GM21381 (cell line): ENCODE measurements around the gene GFRA1.

Experiments
- ATAC-seq: cut with Tn5 transposase; IDR thresholded peaks from one replicate; pipeline ENCODE4 v1.9.1; 2021; ENCODE audit warnings: mild to moderate bottlenecking, moderate library complexity; ENCODE audit not compliant: unreplicated experiment

GFRA1 gene, protein sequence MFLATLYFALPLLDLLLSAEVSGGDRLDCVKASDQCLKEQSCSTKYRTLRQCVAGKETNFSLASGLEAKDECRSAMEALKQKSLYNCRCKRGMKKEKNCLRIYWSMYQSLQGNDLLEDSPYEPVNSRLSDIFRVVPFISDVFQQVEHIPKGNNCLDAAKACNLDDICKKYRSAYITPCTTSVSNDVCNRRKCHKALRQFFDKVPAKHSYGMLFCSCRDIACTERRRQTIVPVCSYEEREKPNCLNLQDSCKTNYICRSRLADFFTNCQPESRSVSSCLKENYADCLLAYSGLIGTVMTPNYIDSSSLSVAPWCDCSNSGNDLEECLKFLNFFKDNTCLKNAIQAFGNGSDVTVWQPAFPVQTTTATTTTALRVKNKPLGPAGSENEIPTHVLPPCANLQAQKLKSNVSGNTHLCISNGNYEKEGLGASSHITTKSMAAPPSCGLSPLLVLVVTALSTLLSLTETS

DNA sequence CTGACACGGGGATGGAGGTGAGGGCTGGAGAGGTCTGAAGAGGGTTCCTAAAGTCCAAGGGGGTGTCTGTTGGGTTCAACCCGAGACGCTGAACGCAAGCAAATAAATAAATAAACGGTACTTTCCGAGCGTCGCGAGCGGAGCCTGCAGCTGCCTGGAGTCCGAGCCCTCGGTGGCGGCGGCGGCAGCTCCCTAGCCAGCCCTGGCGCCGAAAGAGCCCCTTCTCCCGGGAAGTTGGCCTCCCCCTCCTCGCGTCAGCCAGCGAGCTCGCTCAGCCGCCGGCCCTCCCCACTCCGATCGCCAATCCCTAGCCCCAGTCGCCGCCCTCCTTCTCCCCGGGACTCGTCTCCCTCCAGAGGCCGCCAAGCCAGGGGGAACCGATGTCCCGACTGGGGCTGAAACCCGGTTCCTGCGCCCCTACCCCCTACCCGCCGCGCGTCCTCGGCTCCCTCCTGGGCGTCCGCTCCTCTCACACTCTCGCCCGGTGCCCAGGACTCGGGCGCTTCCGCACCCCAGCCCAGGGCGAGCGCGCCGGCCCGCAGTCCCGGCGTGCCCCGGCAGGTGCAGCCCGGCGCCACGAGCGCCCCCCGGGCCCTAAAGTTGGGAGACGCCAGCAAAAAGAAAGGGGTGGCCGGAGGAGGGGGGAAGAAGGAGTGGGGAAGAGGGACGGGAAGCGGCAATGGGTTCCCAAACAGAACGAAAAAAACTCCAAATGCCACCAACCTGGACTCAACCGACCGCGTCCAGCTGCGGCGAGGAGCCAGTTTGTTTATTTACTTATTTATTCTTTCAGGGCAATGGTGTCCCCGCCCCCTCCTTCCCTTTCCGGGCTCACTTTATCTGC lies at the start of gene GFRA1:
TSS of gene GFRA1 (minus strand) at position 767 of the 844 bp plus-strand sequence. CDS start 1,177 bp downstream, outside the sequence.
- ATAC-seq = no peak

DNA sequence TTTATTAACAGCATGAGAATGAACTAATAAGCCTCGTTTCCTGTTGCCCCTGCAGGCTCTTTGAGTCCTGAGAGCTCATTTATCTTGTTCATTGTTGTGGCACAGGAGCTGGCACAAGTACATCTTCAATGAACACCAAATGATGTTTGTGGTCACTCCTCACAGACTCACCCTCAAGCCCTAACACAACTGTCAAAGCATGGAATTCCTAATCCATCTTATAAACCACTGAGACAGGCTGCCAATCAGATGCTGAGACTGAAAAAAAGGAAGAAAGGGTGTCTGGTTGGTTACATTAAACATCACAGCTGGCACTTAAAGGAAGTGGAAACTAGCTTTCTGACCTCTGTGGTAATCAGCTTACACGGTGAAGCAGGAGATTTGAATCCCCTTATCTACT lies 43.5 kb upstream of the GFRA1 start:
- ATAC-seq = no peak

DNA sequence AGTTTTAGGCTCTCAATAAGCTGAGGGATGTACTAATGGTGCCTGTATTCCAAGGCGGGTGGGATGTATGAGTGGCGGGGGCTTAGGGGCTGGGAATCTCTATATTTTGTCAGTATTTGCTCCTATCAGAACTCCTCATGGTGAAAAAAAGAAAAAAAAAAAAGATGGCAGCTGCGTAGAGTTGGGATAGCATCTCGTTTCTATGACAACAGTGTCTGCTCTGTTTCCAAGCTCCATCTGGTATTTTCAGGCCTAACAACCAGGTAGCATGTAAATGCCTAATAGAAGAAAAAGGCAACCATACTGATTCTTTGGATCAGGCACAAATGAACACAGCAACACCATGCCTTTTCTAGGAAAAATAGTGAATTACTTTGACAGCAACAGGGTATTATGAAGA lies 39.5 kb upstream of the GFRA1 start:
- ATAC-seq = no peak

DNA sequence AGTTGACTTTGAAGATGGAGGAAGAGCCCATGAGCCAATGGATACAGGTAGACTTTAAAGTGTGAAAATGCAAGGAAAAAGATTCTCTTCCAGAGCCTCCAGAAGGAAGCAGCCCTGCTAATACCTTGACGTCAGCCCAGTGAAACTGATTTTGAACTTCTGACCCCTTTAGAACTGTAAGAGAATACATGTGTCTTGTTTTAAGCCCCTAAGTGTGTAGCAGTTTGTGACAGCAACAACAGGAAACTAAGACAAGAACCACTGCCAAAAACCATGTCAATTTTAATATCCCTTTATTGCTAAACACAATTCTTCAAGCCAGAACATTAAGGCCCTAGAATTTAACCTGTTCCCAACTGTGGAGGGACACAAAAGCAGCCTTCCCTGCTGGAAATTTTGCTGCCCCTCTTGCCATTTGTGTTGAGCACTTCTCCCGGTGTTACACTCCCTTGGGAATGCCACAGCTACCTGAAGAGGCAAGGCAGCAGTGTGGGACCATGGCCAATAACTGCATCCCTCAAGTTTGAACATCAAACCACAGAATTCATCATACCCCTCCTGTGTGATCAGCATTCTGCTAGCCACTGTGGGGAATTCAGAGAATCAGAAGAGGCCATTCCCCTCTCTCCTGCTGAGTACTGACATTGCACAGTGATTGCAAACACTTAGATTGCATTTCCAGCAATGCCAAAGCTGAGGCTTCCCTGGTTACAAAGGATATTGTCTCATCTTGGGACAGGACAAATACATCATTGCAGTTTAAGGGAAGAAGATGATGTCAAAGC lies 38.9 kb upstream of the GFRA1 start:
- ATAC-seq = no peak

DNA sequence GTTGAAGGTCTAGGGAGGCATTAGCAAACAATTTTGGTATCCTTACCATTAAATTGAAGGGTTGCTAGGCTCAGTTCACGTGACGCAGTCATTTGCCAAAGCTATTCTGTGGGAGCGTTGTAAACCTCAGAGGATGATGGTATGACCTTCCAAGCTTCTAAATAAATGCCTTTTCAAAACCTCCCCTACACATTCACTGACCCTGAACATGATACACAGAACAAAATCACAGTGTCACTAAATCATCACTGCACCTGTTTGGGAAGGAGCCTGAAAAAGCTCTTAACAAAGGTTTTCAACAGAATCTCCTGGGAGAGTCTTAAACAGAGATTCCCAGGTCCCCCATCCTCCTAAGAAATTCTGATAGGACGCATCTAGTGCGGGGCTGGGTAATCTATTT lies 38.0 kb upstream of the GFRA1 start:
- no peak for ATAC-seq

DNA sequence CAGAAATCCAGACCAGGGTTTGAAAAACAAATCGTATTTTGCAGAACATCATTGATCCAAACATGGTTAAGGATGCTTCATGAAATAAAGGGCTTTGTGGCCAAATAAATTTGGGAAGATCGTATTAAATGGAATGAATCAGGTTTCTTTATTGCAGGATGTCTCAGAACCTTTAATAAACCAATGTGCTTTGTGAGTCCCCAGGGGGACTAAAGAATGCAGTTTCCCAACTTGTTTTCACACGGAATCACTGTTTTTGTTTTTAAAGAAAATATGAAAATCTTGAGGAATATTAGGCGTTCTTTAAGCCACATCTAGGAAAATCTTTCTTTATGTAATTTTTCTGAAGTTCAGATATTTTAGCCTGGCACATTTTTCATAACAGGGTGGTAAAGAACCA lies 34.4 kb upstream of the GFRA1 start:
- no peak for ATAC-seq

DNA sequence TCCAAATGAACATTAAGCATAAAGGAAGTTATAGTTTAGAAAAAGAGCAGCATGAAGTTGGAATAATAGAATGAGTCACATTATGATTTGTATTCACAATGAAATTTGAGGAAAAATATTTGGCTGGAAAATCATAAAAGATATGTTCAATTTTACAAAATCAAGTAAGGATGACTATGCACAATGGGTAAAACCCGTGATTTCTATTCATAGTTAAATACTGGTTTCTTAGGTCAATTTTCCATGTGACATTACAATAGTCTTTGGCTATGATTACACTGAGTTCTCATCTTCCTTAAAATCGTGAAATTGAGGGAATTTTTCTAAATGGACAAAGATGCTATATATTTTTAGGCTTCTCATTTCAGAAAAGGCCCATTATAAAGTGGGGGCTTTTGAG lies 33.8 kb upstream of the GFRA1 start:
- no peak for ATAC-seq

DNA sequence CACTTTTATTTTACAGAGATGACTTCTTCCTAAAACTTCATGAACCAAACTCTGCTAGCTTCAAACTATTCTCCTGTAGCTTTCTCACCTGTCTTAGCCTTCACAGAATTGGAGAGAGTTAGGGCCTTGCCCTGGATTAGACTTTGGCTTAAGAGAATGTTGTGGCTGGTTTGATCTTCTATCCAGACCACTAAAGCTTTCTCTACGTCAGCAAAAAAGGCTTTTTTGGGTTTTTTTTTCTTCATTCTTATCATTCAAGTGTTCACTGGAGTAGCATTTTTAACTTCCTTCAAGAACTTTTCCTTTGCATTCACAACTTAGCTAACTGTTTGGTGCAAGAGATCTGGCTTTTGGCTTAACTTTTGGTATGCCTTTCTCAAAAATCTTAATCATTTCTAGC lies 31.9 kb upstream of the GFRA1 start:
- no peak for ATAC-seq

DNA sequence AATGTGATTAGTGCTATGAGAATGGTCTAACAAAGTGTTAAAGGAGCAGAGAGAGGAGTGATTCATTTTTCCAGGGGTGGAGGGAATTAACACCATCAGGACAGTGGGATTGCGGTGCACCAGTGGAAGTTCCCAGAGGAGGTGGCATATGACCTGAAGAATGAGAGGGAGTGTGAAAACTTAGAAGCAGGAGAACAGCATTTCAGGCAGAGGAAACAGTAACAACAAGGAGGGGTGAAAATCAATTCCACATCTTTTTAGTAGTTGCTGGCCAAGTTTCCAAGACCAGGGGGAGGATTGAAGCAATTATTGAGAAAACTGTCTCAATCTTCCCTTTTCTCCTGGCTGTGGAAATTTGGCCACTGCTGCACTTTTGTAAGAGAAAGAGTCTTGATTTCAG lies 27.5 kb upstream of the GFRA1 start:
- no peak for ATAC-seq

DNA sequence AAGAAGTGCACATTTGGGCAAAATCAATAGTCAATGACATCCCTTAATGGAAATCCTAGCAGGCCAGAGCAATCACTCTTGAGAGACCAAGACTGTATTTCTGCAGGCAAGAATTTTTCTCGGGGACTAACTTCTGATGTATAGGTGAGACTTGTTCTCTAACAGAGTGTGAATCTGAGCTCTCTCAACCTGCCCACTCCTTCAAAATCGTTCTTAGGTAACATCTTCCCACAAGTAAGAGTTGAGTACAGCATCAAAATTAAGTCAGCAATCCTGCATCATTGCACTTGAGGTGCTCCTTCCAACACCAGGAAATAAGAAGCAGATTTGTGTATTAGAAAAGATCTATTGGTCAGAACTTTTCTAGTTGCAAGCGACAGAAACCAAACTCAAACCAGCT lies 25.6 kb upstream of the GFRA1 start:
- no peak for ATAC-seq

DNA sequence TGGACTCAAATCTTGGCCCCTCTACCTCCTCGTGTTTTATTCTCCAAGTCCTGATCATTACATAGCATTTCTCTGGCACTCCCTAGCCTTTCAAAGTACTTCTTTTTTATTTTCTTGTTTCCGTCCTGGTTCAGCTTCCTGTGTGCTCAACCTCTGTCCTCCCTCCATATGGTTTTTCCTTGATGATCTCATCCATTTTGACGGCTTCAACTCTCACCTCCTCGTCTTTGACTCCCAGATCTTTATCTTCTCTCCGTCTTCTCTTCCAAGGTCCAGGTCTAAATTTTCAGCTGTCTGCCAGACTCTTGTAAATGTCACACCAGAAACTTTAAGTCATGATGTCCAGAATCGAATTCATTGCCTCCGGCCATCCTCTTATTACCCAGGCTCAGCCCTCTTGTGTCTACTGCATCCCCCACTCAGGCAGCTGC lies 23.3 kb upstream of the GFRA1 start:
- no peak for ATAC-seq

DNA sequence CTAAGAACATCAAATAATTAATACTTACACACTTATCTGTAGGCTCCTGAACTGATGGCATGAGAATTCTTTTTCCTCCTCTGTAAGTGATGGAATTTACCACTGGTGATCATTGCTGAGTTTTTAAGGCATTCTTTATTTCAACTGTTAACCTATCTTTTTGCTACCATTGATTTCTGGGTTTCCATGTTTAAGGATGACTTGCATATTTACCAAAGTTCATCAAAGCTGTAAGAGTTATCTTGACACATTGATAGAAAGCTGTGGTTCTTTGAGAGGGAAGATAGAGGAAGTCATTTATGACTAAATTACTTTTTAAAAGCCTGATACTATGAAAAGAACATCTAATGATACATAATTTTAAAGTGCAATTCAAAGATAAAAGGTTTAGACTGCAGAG lies 19.5 kb upstream of the GFRA1 start:
- ATAC-seq = no peak

DNA sequence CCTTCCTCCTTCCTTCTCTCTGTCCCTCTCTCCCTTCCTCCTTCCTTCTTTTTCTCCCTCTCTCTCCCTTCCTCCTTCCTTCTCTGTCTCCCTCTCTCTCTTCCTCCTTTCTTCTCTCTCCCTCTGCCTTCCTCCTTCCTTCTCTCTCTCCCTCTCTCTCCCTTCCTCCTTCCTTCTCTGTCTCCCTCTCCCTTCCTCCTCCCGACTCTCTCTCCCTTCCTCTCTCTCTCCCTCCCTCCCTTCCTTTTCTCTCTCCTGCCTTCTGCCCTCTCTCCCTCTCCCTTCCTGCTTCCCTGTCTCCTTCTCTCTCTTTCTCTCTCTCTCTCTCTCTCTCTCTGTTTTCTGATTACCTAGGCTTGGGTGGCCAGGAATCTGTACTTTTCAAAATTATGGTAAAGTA lies 16.6 kb upstream of the GFRA1 start:
- no peak for ATAC-seq

DNA sequence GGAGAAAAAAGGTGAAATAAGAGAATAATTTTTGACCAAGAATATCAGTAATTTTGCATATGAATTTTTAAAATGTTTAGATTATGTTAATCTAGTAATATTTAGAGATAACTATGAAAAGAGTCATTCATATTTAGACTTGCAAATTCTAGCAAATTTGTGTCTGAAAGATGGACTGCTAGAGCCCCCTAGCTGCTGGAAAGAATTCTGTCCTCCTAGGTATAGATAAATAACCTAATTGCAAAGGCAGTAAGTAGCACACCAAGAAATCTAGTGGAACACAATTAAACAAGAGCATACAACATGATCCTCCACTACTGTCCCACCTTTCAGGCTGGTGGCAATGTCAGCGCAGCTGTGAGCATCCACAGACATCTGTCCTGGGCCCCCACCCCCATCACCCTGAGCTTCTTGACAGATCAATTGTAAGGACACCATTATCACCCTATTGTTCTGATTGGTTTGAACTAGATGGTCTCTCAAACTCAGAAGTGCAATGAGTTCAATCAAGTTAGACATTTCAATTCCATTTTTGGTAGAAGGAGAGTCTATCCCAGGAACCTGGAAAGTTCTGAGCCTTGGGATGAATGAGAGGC lies 15.0 kb upstream of the GFRA1 start:
- ATAC-seq = no peak

DNA sequence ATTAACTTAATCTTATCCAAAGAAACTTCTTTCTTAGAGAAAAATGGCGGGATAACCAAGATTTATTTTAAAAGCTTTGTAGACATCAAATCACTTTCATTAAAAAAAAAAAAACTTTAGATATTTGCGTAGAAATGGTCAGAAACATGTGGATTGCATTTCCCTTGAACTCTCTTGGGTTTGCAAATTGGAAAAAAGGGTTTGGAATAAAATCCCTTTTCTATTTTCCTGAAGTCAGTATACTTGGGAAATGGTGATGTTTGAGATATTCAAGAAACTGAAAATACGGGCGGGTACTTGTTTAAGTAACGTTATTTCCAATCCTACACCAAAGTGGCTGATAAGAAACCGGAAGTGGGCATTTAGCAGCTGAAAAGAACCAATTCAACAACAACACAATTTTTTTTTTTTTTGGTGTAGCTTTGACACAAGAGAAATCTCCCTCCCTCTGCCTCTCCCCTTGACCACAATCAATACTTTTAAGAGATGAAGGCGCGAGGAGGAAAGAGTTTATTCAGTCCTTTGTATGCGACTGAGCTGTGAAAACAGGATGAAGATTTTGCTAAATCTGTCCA lies 13.7 kb upstream of the GFRA1 start:
- no peak for ATAC-seq

DNA sequence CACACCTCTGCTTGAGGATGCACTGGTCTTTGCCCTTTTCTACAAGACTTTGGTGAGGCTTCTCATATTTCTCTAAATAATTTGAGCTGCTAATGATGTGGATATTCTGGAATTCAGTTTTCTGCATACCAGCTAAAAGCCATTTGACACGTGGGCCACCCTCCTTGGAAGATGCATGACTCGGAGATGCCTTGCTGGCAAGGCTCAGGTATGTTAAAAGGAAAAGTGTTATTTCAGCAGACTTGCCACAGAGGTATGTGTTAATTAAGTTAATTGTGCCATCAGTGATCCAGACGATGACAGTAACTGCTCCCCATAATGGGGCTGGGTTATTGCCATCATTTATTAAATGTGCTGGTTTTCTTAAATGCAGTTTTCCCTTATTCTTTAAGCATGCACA lies 8.8 kb upstream of the GFRA1 start:
- no peak for ATAC-seq

DNA sequence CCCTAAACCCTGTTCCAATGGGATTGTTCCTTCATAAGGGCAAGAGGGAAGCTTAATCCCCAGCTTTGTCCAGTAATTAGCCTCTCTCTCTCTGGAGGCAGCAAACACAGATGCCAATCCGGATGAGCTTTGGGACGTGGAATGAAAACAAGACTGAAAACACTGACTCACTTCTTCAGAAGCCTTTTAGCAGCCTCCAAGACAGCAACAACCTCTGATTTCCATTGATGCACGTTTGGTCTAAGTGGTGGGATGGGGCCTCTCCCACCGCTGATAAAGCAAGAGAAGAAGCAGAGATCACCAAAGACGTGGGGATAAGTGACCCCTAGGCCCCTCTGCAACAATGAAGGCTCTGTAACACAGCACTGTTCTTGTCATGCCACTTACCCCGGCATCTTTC lies 5.8 kb upstream of the GFRA1 start:
- ATAC-seq = no peak

DNA sequence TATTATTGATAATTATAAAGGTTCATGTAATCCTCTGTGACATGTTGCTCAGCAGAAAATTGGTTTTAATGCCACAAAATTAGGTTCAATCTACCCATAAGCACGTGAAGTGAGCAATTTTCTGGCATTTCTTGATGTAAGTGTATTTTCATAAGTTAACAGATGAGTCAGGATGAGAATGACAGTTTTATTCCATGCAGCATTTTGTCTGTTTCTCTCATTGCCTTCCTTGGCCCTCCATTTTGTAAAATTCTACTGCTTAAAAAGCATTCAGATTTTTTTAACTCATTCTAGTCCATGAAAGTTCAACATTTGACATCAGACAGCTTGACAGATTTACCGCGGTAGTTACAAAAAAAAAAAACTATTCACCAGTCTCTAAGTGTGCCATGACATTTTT lies 4.0 kb upstream of the GFRA1 start:
- no peak for ATAC-seq

DNA sequence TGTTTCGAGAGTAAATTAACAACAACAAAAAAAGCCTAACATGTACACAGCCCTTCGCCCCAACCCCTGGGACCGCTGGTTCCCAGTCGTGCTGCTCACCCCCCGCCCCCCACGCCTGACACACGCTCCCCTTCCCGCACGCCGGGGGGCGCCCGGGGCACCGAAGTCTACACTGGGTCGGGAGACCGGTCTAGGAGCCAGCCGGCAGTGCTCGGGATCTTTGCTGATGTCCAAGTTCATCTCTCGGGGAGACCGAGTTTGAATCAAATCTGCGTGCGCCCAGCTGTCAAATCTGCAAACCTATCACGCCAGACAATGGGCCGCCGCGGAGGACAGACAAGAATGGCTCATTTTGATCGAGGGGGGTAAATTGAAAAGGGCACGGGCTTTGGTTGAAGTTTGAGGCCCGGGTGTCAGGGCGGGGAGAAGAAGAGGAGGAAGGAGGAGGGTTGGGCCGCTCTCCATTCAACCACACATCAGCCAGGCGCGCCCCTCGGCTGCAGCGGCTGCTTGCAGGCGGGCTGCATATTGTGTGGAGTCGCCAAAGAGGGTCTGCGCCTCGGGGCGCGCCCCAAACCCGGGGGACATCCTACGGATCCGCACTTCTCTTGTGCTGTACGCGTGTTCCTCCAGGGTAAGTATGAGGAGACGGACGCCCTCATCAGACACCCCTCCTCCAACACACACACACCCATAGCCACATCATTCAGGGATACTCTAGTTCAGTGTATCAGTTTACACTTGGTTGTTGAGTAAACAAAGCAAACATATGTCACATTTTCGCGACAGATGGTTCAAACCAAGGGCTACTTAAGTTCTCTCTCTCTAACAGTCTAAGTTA lies 1.3 kb upstream of the GFRA1 start:
- no peak for ATAC-seq
